MM.1S (cell line): ENCODE measurements around the gene ZNF320.

Experiments used
- EZH2 ChIP-seq: fragments of 300-600 bp; sonication (generic); optimal IDR thresholded peaks from 2 replicates; pipeline ENCODE3; 2017; ENCODE audit warnings: low read depth, mild to moderate bottlenecking, antibody characterized with exemption, low read length, mixed read lengths
- TF ChIP-seq, protein P1 (sequence below): fragments of 300-600 bp; sonication (generic); IDR thresholded peaks from 2 replicates; pipeline ENCODE4 v1.5.1; 2016; ENCODE audit warnings: antibody characterized with exemption, low read length, mixed read lengths

DNA sequence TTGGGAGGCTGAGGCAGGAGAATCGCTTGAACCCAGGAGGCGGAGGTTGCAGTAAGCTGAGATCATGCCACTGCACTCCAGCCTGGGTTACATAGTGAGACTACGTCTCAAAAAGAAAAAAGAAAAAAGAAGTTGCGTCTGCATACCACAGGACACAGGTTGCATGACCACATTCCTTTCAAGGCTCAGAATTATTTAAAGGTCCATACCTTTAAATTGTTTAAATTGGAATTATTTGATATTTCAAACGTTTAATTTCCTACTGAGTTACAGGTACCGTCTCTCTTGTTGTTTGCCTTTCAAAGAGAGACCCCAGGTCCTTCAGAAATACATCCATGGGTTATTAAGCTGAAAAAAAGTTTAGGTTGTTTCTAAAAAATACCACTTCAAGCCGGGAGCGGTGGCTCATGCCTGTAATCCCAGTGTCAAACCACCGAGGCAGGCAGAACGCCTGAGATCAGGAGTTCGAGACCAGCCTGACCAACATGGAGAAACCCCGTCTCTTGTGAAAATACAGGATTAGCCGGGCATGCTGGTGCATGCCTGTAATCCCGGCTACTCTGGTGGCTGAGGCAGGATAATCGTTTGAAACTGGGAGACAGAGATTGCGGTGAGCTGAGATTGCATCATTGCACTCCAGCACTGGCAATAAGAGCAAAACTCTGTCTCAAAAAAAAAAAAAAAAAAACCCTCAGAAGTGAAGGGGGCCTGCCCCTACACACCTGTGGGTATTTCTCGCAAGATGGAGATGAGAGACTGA is 46.6 kb upstream of the ZNF320 start:
- TF ChIP-seq, protein P1, sequence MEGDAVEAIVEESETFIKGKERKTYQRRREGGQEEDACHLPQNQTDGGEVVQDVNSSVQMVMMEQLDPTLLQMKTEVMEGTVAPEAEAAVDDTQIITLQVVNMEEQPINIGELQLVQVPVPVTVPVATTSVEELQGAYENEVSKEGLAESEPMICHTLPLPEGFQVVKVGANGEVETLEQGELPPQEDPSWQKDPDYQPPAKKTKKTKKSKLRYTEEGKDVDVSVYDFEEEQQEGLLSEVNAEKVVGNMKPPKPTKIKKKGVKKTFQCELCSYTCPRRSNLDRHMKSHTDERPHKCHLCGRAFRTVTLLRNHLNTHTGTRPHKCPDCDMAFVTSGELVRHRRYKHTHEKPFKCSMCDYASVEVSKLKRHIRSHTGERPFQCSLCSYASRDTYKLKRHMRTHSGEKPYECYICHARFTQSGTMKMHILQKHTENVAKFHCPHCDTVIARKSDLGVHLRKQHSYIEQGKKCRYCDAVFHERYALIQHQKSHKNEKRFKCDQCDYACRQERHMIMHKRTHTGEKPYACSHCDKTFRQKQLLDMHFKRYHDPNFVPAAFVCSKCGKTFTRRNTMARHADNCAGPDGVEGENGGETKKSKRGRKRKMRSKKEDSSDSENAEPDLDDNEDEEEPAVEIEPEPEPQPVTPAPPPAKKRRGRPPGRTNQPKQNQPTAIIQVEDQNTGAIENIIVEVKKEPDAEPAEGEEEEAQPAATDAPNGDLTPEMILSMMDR = no peak
- no peak for TF ChIP-seq EZH2
